GM13977 (cell line): ENCODE data around the gene SLC25A11.
"Not testable (repeated sequence)": the region's sequence is repeated elsewhere in the genome, so short reads cannot be mapped to it uniquely, and the experiment has no call there.

Experiments
- DNase-seq: peaks from one replicate; pipeline ENCODE4 v3.0.0; 2012; ENCODE audit warnings: low spot score
- in situ Hi-C: fragments of 300-500 bp; cut with MboI; formaldehyde crosslinking; loops from one replicate; pipeline ENCODE4 v1.12.0; 2022; ENCODE audit warnings: low sequenced_read_pairs, low pct_unique_long_range_greater_than_20kb, mixed read lengths, inconsistent platforms; ENCODE audit not compliant: unreplicated experiment
- TF ChIP-seq, protein P1 (sequence below): IDR thresholded peaks from 2 replicates; pipeline ENCODE4 v1.5.1; 2012; ENCODE audit warnings: mild to moderate bottlenecking, control low read depth; ENCODE audit not compliant: insufficient read depth; ENCODE audit errors: extremely low read depth, missing control alignments

Gene SLC25A11

DNA sequence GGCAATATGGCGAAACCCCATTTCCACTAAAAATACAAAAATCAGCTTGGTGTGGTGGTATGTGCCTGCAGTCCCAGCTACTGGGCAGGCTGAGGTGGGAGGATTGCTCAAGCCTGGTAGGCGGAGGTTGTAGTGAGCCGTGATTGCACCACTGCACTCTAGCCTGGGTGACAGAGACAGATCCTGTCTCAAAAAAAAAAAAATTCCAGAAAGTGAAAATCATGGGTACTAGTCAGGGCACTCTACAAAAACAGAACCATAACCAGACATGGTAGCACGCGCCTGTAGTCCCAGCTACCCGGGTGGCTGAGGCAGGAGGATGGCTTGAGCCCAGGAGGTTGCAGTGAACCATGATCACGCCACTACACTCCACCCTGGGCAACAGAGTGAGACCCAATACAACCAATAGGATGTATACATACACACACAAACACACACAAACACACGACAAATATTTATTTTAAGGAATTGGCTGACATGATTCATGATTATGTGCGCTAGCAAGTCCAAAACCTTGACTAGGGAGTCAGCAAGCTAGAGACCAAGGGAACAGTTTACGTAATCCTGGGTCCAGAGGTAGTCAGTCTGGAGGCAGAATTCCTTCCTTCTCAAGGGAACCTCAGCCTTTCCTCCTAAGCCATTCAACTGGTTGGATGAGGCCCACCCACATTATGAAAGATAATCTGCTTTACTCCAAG lies 19.3 kb downstream of the SLC25A11 start:
- in situ Hi-C loops, result no loop called here
- TF ChIP-seq, protein P1, sequence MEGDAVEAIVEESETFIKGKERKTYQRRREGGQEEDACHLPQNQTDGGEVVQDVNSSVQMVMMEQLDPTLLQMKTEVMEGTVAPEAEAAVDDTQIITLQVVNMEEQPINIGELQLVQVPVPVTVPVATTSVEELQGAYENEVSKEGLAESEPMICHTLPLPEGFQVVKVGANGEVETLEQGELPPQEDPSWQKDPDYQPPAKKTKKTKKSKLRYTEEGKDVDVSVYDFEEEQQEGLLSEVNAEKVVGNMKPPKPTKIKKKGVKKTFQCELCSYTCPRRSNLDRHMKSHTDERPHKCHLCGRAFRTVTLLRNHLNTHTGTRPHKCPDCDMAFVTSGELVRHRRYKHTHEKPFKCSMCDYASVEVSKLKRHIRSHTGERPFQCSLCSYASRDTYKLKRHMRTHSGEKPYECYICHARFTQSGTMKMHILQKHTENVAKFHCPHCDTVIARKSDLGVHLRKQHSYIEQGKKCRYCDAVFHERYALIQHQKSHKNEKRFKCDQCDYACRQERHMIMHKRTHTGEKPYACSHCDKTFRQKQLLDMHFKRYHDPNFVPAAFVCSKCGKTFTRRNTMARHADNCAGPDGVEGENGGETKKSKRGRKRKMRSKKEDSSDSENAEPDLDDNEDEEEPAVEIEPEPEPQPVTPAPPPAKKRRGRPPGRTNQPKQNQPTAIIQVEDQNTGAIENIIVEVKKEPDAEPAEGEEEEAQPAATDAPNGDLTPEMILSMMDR, result no peak
- DNase-seq, result no peak

DNA sequence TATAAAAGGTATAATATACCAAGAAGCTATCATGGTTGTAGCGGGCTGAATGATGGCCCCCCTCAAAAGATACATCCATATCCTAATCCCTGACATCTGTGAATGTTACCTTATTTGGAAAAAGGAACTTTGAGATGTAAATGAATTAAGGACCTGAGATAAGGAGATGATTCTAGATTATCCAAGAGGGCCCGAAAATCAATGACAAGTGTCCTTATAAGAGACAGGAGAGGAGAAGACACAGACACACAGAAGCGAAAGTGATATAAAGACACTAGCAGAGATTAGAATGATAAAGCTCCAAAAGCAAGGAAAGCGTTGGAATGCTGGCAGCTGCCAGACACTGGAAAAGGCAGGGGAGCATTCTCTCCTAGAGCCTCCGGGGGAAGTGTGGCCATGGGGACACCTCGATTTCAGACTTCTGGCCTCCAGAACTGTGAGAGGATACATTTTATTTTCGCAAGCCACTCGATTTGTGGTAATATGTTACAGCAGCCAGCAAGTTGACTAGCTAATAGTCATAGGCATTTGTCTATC lies 20.3 kb downstream of the SLC25A11 start:
- DNase-seq, result no peak
- in situ Hi-C loops, result no loop called here
- TF ChIP-seq, protein P1, result no peak

DNA sequence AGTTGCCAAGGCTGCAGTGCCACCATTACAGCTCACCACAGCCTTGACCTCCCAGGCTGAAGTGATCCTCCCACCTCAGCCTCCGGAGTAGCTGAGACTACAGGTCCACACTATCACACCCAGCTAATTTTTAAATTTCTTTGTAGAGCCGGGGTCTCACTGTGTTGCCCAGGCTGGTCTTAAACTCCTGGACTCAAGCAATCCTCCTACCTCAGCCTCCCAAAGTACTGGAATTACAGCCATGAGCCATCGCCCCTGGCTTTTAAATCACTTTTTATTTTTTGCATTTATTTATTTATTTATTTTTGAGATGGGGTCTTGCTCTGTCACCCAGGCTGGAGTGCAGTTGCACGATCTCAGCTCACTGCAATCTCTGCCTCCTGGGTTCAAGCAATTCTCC lies 25.3 kb downstream of the SLC25A11 start:
- in situ Hi-C loops, result not testable (repeated sequence)

DNA sequence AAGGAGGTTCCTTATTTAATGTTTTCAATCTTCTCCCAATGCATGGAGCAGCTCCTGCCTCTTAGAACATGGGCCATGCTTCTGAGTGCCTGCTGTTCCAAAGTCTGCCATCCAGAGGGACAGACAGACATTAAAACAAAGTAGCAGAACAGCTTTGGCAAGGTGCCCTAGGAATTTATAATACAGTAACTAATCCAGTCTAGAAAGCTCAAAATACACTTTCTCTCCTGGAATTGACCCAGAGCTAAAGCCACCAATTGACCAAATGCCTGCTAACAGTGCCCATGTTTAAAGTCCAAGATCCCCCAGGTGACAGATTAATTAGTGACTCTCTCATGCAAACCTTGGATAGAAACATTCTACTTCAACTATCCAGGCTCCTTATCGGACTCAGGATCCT lies 25.9 kb downstream of the SLC25A11 start:
- no peak for DNase-seq
- in situ Hi-C loops, result no loop called here
- TF ChIP-seq, protein P1, result no peak

More for the DNA sequence above, 25.3 kb downstream of the SLC25A11 start:
- not testable (repeated sequence) for DNase-seq

DNA sequence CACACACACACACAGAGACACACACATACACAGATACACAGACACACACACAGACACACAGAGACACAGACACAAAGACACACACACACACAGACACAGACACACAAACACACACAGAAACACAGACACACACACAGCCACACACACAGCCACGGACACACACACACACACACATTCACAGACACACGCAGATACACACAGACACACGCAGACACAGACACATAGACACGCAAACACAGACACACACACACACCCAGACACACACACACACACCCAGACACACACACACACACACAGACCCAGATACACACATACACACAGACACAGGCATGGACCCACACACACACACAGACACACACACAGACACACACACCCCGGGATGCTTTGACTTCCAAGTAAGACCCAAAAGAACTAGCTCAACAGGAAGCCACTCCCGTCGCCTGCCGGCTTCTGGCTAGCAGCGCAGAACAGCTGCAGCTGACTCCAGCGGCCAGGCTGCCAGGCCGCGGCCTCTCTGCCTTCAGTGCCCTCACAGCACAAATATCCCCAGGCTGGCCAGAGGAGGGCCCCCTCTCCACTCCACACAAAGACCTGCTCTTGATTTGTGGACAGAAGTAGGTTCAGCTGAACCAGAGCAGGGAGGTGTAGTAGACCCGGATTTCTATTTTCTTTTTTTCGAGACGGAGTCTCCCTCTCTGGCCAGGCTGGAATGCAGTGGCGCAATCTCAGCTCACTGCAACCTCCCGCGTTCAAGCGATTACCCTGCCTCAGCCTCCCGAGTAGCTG lies 30.9 kb downstream of the SLC25A11 start:
- peak; percentile 83 for DNase-seq
- in situ Hi-C loops, result no loop called here
- TF ChIP-seq, protein P1, result peak; percentile 86

DNA sequence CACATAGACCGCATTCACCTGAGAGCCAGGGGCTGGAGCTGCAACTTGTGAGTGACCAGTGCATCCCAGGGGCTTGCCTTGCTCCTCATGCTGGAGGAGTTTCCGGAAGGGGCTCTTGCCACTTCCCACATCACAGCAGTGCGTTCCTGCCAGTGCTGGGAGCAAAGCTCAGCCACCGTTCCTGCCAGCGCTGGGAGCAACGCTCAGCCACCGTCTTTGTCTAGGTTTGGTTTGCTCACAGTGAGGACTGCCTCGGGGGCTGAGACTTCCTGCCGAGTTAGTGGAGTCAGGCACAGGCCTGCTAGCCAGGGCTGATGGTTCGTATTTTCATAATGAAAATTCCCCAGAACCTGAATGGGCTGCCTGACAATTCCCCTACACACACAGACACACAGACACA lies 31.5 kb downstream of the SLC25A11 start:
- in situ Hi-C loops, result no loop called here
- TF ChIP-seq, protein P1, result no peak
- no peak for DNase-seq

DNA sequence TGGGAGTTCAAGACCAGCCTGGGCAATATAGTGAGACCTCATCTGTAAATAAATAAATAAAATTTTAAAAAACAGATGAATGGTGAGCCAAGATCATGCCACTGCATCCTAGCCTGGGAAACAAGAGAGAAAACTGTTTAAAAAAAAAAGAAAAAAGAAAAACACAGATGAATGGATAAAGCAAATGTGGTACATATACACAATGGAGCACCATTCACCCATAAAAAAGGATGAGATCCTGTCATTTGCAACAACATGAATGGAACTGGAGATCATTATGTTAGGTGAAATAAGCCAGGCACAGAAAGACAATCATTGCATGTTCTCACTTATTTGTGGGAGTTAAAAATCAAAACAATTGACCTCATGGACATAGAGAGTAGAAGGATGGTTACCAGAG lies 33.2 kb downstream of the SLC25A11 start:
- DNase-seq, in situ Hi-C loops: not testable (repeated sequence)
